ENCODE data around the gene ST6GALNAC5. TPM values are rescaled to one million over a fixed set of nuclear protein-coding genes. Genes with fewer than 3 reads are reported as not detected.
A peak's percentile ranks its signal among the peaks of the same experiment; 100 is the strongest.

The ST6GALNAC5 gene
- total and polyA plus RNA-seq, 2 of the 13 experiments (the other 11 are each of a cell fraction or from before 2014, with no cell fraction given): not detected

DNA sequence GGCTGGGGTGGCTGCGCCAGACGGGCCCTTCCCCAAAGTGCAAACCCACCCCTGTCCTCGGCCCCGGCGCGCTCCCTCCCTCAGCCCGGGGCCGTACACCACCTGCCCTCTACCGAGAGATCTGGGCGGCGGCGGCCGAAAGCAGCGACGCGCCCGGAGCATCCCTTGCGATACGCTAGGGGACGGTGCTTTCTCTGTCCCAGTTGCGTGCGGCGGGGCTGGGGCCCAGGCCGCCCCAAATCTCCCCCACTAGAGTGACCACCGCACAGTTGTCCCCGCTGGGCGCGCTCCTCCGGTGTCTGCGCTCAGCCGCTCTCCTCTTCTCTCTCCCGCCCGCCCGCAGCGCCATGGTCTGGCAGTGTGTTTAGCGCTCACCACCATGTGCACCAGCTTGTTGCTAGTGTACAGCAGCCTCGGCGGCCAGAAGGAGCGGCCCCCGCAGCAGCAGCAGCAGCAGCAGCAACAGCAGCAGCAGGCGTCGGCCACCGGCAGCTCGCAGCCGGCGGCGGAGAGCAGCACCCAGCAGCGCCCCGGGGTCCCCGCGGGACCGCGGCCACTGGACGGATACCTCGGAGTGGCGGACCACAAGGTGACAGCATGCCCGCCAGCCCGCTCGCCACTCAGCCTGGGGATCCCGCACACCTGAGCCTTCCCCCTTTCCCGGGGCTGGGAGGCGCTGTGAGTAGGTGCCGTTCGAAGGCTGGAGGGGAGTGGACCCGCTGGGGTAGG lies 1.0 kb downstream of the ST6GALNAC5 start:
- Histone ChIP-seq H3K4me2 (ENCODE audit: low read depth, low read length) (no peak overlapping the region), H3K4me3 (replicated peaks in 1 of 3; ENCODE audit: insufficient read depth in 1 of 3, low read depth in 2 of 3, low read length in 3 of 3) (no peak overlapping the region), H3K36me3 (replicated peaks in 1 of 2; ENCODE audit: control insufficient read depth in 1 of 2, insufficient read depth in 2 of 2, low read length in 2 of 2) (no peaks in the 10 kb centered on the region), H3K79me2 (ENCODE audit: insufficient read depth, low read length) (no peaks in the 10 kb centered on the region), H3K9ac (ENCODE audit: insufficient read depth, low read depth, low read length) (no peak overlapping the region), H3K9me3 (ENCODE audit: low read length) (no peaks in the 10 kb centered on the region), H2AFZ (ENCODE audit: low read length) (no peak overlapping the region), H3K4me1 (ENCODE audit: insufficient read depth, low read length) (no peaks in the 10 kb centered on the region), H4K20me1 (ENCODE audit: insufficient read depth, low read length) (no peaks in the 10 kb centered on the region), H3K27ac (ENCODE audit: extremely low read length, insufficient read depth, low read length) (no peak overlapping the region), H3K27me3 (ENCODE audit: control insufficient read depth in 1 of 2, insufficient read depth in 2 of 2, low read length in 2 of 2) (0 out of 5 replicates have a peak, but pooled peaks cover 0 to 10% of the 10 kb centered on the region in 2 experiments)
- POLR2A ChIA-PET: no interaction called here
- DNase-seq (ENCODE audit: low spot score) (no peak), ATAC-seq (peak; percentile 80), FAIRE-seq (no peak)
- BruUV-seq (replicated peaks): no TSS peak
- in situ Hi-C loops (cut with HindIII; ENCODE audit: extremely low pct_ligation_motif_present, low pct_unique_long_range_greater_than_20kb): no loop called here
- TF ChIP-seq ZSCAN9 (CRISPR knock-in tag; IDR thresholded peaks at IDR 0.05; ENCODE audit: borderline replicate concordance) (no peak), ZNF329 (CRISPR knock-in tag; IDR thresholded peaks at IDR 0.05; ENCODE audit: low read depth) (no peak), TOPORS (CRISPR knock-in tag; IDR thresholded peaks at IDR 0.05) (no peak)
- CTCF ChIA-PET (ENCODE audit: low intra/inter-chr PET ratio, low total read pairs): no interaction called here
- 53% methylated on average over 35 of the region's 65 CpGs for WGBS (ENCODE audit: low lambda C conversion rate)
- intact Hi-C loops (cut with micrococcal nuclease; ENCODE audit: unreplicated experiment): no loop called here

GRCh38 chr1:76868916-76869315 lies 1.6 kb downstream of the ST6GALNAC5 start:
- Histone ChIP-seq H3K4me2 (ENCODE audit: low read depth, low read length) (no peak overlapping the region), H3K9me3 (ENCODE audit: low read length) (no peaks in the 10 kb centered on the region), H4K20me1 (ENCODE audit: insufficient read depth, low read length) (no peaks in the 10 kb centered on the region), H2AFZ (ENCODE audit: low read length) (no peak overlapping the region), H3K9ac (ENCODE audit: insufficient read depth, low read depth, low read length) (no peak overlapping the region), H3K27me3 (ENCODE audit: control insufficient read depth in 1 of 2, insufficient read depth in 2 of 2, low read length in 2 of 2) (0 out of 5 replicates have a peak, but pooled peaks cover 0 to 10% of the 10 kb centered on the region in 2 experiments), H3K4me1 (ENCODE audit: insufficient read depth, low read length) (no peaks in the 10 kb centered on the region), H3K27ac (ENCODE audit: extremely low read length, insufficient read depth, low read length) (no peak overlapping the region), H3K79me2 (ENCODE audit: insufficient read depth, low read length) (no peaks in the 10 kb centered on the region), H3K36me3 (replicated peaks in 1 of 2; ENCODE audit: control insufficient read depth in 1 of 2, insufficient read depth in 2 of 2, low read length in 2 of 2) (no peaks in the 10 kb centered on the region), H3K4me3 (replicated peaks in 1 of 3; ENCODE audit: insufficient read depth in 1 of 3, low read depth in 2 of 3, low read length in 3 of 3) (no peak overlapping the region)
- in situ Hi-C loops (cut with HindIII; ENCODE audit: extremely low pct_ligation_motif_present, low pct_unique_long_range_greater_than_20kb): no loop called here
- ChIA-PET CTCF (ENCODE audit: low intra/inter-chr PET ratio, low total read pairs) (no interaction called here), POLR2A (no interaction called here)
- DNase-seq (ENCODE audit: low spot score): no peak
- 25% methylated on average over 2 of the region's 19 CpGs for WGBS (ENCODE audit: low lambda C conversion rate)
- intact Hi-C loops (cut with micrococcal nuclease; ENCODE audit: unreplicated experiment): no loop called here
- ATAC-seq: no peak
- FAIRE-seq: no peak
- BruUV-seq (replicated peaks): no TSS peak
- TF ChIP-seq ZNF335 (CRISPR knock-in tag; IDR thresholded peaks at IDR 0.05): no peak
- TF ChIP-seq TEAD2 (CRISPR knock-in tag; IDR thresholded peaks at IDR 0.05): no peak
- TF ChIP-seq ZBTB46 (CRISPR knock-in tag; IDR thresholded peaks at IDR 0.05; ENCODE audit: borderline replicate concordance): no peak
- no peak for TF ChIP-seq ZEB1 (IDR thresholded peaks at IDR 0.05; ENCODE audit: insufficient replicate concordance, low read depth)
- no peak for TF ChIP-seq ZNF564 (CRISPR knock-in tag; IDR thresholded peaks at IDR 0.05)
- TF ChIP-seq TBP (CRISPR knock-in tag; IDR thresholded peaks at IDR 0.05): no peak
- TF ChIP-seq MEIS1 (CRISPR knock-in tag; IDR thresholded peaks at IDR 0.05; ENCODE audit: borderline replicate concordance): no peak
- no peak for TF ChIP-seq IRF9 (CRISPR knock-in tag; IDR thresholded peaks at IDR 0.05; ENCODE audit: borderline replicate concordance)
- no peak for TF ChIP-seq ZNF607 (CRISPR knock-in tag; IDR thresholded peaks at IDR 0.05; ENCODE audit: borderline replicate concordance)
- no peak for TF ChIP-seq NFIB (CRISPR knock-in tag; IDR thresholded peaks at IDR 0.05; ENCODE audit: borderline replicate concordance)
- TF ChIP-seq TSC22D2 (CRISPR knock-in tag; IDR thresholded peaks at IDR 0.05; ENCODE audit: borderline replicate concordance): no peak
- TF ChIP-seq JUNB (CRISPR knock-in tag; IDR thresholded peaks at IDR 0.05; ENCODE audit: borderline replicate concordance): no peak
- TF ChIP-seq RXRA (CRISPR knock-in tag; IDR thresholded peaks at IDR 0.05): no peak
- TF ChIP-seq IRF2 (CRISPR knock-in tag; IDR thresholded peaks at IDR 0.05): no peak

Measured in HepG2 (cell line).